ENCODE data around the gene PTPRF.
"Not testable (repeated sequence)": the region's sequence is repeated elsewhere in the genome, so short reads cannot be mapped to it uniquely, and the experiment has no call there.

The PTPRF gene

GRCh38 chr1:43536196-43536863 is 5.6 kb downstream of the PTPRF start:
- no peak for FAIRE-seq
- DNase-seq (ENCODE audit: insufficient read length, low spot score), result no peak

GRCh38 chr1:43536864-43537358 is 6.2 kb downstream of the PTPRF start:
- no peak for FAIRE-seq

GRCh38 chr1:43537423-43538142 is 6.9 kb downstream of the PTPRF start:
- no peak for FAIRE-seq
- DNase-seq (ENCODE audit: insufficient read length, low spot score), result no peak

More at GRCh38 chr1:43536864-43537358, 6.2 kb downstream of the PTPRF start:
- DNase-seq (ENCODE audit: insufficient read length, low spot score), result no peak

GRCh38 chr1:43538143-43538487 is 7.4 kb downstream of the PTPRF start:
- FAIRE-seq (no peak), DNase-seq (ENCODE audit: insufficient read length, low spot score) (no peak)

- DNase-seq (ENCODE audit: insufficient read length, low spot score) (no peak), FAIRE-seq (no peak)
These were observed 8.3 kb downstream of the PTPRF start for GRCh38 chr1:43538969-43539368.

- FAIRE-seq (no peak), DNase-seq (ENCODE audit: insufficient read length, low spot score) (no peak)
These were observed 9.2 kb downstream of the PTPRF start for GRCh38 chr1:43539726-43540434.

GRCh38 chr1:43540653-43541071 is 10.0 kb downstream of the PTPRF start:
- DNase-seq (ENCODE audit: insufficient read length, low spot score) (no peak), FAIRE-seq (no peak)

GRCh38 chr1:43541141-43541540 is 10.5 kb downstream of the PTPRF start:
- FAIRE-seq, result no peak
- no peak for DNase-seq (ENCODE audit: insufficient read length, low spot score)

GRCh38 chr1:43541721-43542401 is 11.2 kb downstream of the PTPRF start:
- DNase-seq (ENCODE audit: insufficient read length, low spot score) (no peak), FAIRE-seq (no peak)

GRCh38 chr1:43542527-43543458 is 12.1 kb downstream of the PTPRF start:
- DNase-seq (ENCODE audit: insufficient read length, low spot score) (no peak), FAIRE-seq (no peak)

- FAIRE-seq (no peak), DNase-seq (ENCODE audit: insufficient read length, low spot score) (no peak)
These were observed 12.9 kb downstream of the PTPRF start for GRCh38 chr1:43543567-43543966.

- FAIRE-seq, result no peak
- DNase-seq (ENCODE audit: insufficient read length, low spot score), result no peak
These were observed 14.6 kb downstream of the PTPRF start for GRCh38 chr1:43545339-43545694.

- DNase-seq (ENCODE audit: insufficient read length, low spot score), result peak; percentile 24
- FAIRE-seq, result no peak
These were observed 15.2 kb downstream of the PTPRF start for GRCh38 chr1:43545695-43546387.

GRCh38 chr1:43546388-43547100 is 15.9 kb downstream of the PTPRF start:
- DNase-seq (ENCODE audit: insufficient read length, low spot score) (no peak), FAIRE-seq (no peak)

- no peak for DNase-seq (ENCODE audit: insufficient read length, low spot score)
- no peak for FAIRE-seq
These were observed 16.9 kb downstream of the PTPRF start for GRCh38 chr1:43547538-43548072.

GRCh38 chr1:43548285-43549271 is 17.9 kb downstream of the PTPRF start:
- FAIRE-seq (no peak), DNase-seq (ENCODE audit: insufficient read length, low spot score) (no peak)

GRCh38 chr1:43549394-43549793 is 18.7 kb downstream of the PTPRF start:
- not testable (repeated sequence) for DNase-seq (ENCODE audit: insufficient read length, low spot score); FAIRE-seq

All from HTR-8/SVneo (cell line).